Fibroblast of lung (primary cell): ENCODE data around the gene SLC37A1. TPM values are rescaled to one million over a fixed set of nuclear protein-coding genes. Genes with fewer than 3 reads are reported as not detected.
"Not testable (repeated sequence)": the region's sequence is repeated elsewhere in the genome, so short reads cannot be mapped to it uniquely, and the experiment has no call there.

Source experiments
- DNase-seq, 2 donors: peaks; one replicate each; pipeline versions ENCODE4 v3.0.0 to v3.0.0-alpha.2; 2010; ENCODE audit warnings: low read depth in 2 of 2
- H2AFZ ChIP-seq: 2 replicates; pipeline ENCODE4 v1.5.1; 2012; ENCODE audit warnings: low read length, control low read depth, inconsistent platforms
- H3K27ac ChIP-seq: 2 replicates; pipeline ENCODE4 v1.5.1; 2011; ENCODE audit warnings: low read length, control low read depth; ENCODE audit not compliant: insufficient read depth
- H3K27me3 ChIP-seq: 2 replicates; pipeline ENCODE4 v1.5.1; 2011; ENCODE audit warnings: mild to moderate bottlenecking, low read length; ENCODE audit not compliant: control insufficient read depth, insufficient read depth
- H3K36me3 ChIP-seq: 2 replicates; pipeline ENCODE4 v1.5.1; 2011; ENCODE audit warnings: low read length; ENCODE audit not compliant: control insufficient read depth, insufficient read depth
- H3K4me1 ChIP-seq: 2 replicates; pipeline ENCODE4 v1.5.1; 2011; ENCODE audit warnings: low read length; ENCODE audit not compliant: control insufficient read depth, insufficient read depth; ENCODE audit errors: extremely low read depth
- H3K4me2 ChIP-seq: 2 replicates; pipeline ENCODE4 v1.5.1; 2011; ENCODE audit warnings: low read length, control low read depth; ENCODE audit not compliant: insufficient read depth; ENCODE audit errors: extremely low read depth
- H3K4me3 ChIP-seq, 4 experiments: fragments of 200-600 bp in 1 of 4; sonication (generic) in 1 of 4; replicated peaks in 1 of 4; 2 replicates each; pipeline ENCODE4 v1.5.1; 2011 to 2016; ENCODE audit warnings: low read length in 4 of 4, low read depth in 3 of 4, mild to moderate bottlenecking in 3 of 4, control low read depth in 2 of 4, inconsistent platforms in 1 of 4, mixed read lengths in 1 of 4; ENCODE audit not compliant: insufficient read depth in 1 of 4; ENCODE audit errors: control extremely low read depth in 1 of 4
- H3K79me2 ChIP-seq: 2 replicates; pipeline ENCODE4 v1.5.1; 2012; ENCODE audit warnings: mild to moderate bottlenecking, low read length, inconsistent platforms; ENCODE audit not compliant: control insufficient read depth, insufficient read depth
- H3K9ac ChIP-seq: 2 replicates; pipeline ENCODE4 v1.5.1; 2011; ENCODE audit warnings: mild to moderate bottlenecking, low read length, control low read depth; ENCODE audit not compliant: insufficient read depth
- H3K9me3 ChIP-seq: 2 replicates; pipeline ENCODE4 v1.5.1; 2012; ENCODE audit warnings: low read depth, low read length; ENCODE audit not compliant: control insufficient read depth, insufficient read depth
- H4K20me1 ChIP-seq: 2 replicates; pipeline ENCODE4 v1.5.1; 2011; ENCODE audit warnings: low read length; ENCODE audit not compliant: control insufficient read depth, insufficient read depth; ENCODE audit errors: extremely low read depth
- CTCF ChIP-seq, 2 donors: IDR thresholded peaks in 1 of 2; conservative IDR thresholded peaks in 1 of 2; 1 replicate in 1 of 2; 2 replicates in 1 of 2; pipeline ENCODE4 v1.5.1; 2011 to 2012; ENCODE audit warnings: low read length in 2 of 2, control low read depth in 1 of 2, inconsistent platforms in 1 of 2, low read depth in 1 of 2, mild to moderate bottlenecking in 1 of 2
- EZH2 ChIP-seq: IDR thresholded peaks from 2 replicates; pipeline ENCODE4 v1.5.1; 2012; ENCODE audit warnings: low read length, control low read depth, mild to moderate bottlenecking; ENCODE audit errors: missing control alignments
- polyA plus RNA-seq, 2 donors: library from polyadenylated mRNA; depleted of rRNA in 1 of 2; stranded (reverse) in 1 of 2; unstranded in 1 of 2; fragments of >200 nt; gene quantifications; 2 replicates each; pipeline ENCODE4 v1.2.1, GENCODE V29; 2011 to 2012; ENCODE audit warnings: missing spikeins in 1 of 2
- total RNA-seq: library from RNA; depleted of rRNA; stranded (reverse); fragments of >200 nt; gene quantifications from 2 replicates; pipeline ENCODE4 v1.2.1, GENCODE V29; 2014

Gene SLC37A1
- total and polyA plus RNA-seq, 2 donors (not counting 1 experiment from before 2014, with no cell fraction given) = 0.42 to 6.4 TPM

- Histone ChIP-seq H3K36me3 (no peaks in the 10 kb centered on the region), H3K4me2 (no peak overlapping the region), H3K79me2 (no peaks in the 10 kb centered on the region), H3K9me3 (no peaks in the 10 kb centered on the region), H3K9ac (no peak overlapping the region), H3K4me1 (no peaks in the 10 kb centered on the region), H3K4me3 (no peak overlapping the region), H4K20me1 (no peaks in the 10 kb centered on the region), H2AFZ (no peak overlapping the region), H3K27ac (no peak overlapping the region), H3K27me3 (peaks cover 8% of the 10 kb centered on the region)
- TF ChIP-seq CTCF (conservative IDR thresholded peaks at IDR 0.05 in 1 of 2, IDR thresholded peaks at IDR 0.05 in 1 of 2; ENCODE audit: low read depth in 1 of 2, low read length in 2 of 2) (no peak), EZH2 (no peak)
- no peak for DNase-seq
Observed at GRCh38 chr21:42614396-42614795, 100.7 kb downstream of the SLC37A1 start.

- no peak overlapping the region for H3K4me2 ChIP-seq
- no peak for DNase-seq
- H3K27ac ChIP-seq = no peak overlapping the region
- H4K20me1 ChIP-seq = no peaks in the 10 kb centered on the region
- TF ChIP-seq EZH2 = no peak
- no peak for TF ChIP-seq CTCF (conservative IDR thresholded peaks at IDR 0.05 in 1 of 2, IDR thresholded peaks at IDR 0.05 in 1 of 2; ENCODE audit: low read depth in 1 of 2, low read length in 2 of 2)
- no peaks in the 10 kb centered on the region for H3K79me2 ChIP-seq
- H2AFZ ChIP-seq = no peak overlapping the region
- no peaks in the 10 kb centered on the region for H3K9me3 ChIP-seq
- no peak overlapping the region for H3K9ac ChIP-seq
- H3K4me3 ChIP-seq = no peak overlapping the region
- H3K4me1 ChIP-seq = no peaks in the 10 kb centered on the region
- H3K27me3 ChIP-seq = peaks cover 8% of the 10 kb centered on the region
- no peaks in the 10 kb centered on the region for H3K36me3 ChIP-seq
Observed at GRCh38 chr21:42614811-42615351, 101.2 kb downstream of the SLC37A1 start.

- not testable (repeated sequence) for H2AFZ ChIP-seq
Observed at GRCh38 chr21:42615377-42615776, 101.7 kb downstream of the SLC37A1 start.

More at GRCh38 chr21:42615377-42615776, 101.7 kb downstream of the SLC37A1 start:
- not testable (repeated sequence) for H3K4me1 ChIP-seq, H4K20me1 ChIP-seq, H3K27me3 ChIP-seq, H3K79me2 ChIP-seq, H3K27ac ChIP-seq, H3K9me3 ChIP-seq, DNase-seq, H3K4me3 ChIP-seq, H3K4me2 ChIP-seq, H3K9ac ChIP-seq, H3K36me3 ChIP-seq
